Mucosa of descending colon (tissue), 3 donors: Measurements from ENCODE around the gene NUAK2. TPM values are rescaled to one million over a fixed set of nuclear protein-coding genes. Genes with fewer than 3 reads are reported as not detected.
A peak's percentile ranks its signal among the peaks of the same experiment; 100 is the strongest.

Experiments
- ATAC-seq: fragments of 200-7000 bp; cut with Tn5 transposase; one replicate; pipeline ENCODE4 v1.9.1; 2020; ENCODE audit warnings: mild to moderate bottlenecking, moderate library complexity
- DNase-seq, 3 donors: peaks; one replicate each; pipeline ENCODE4 v3.0.0-alpha.2; 2020
- H3K36me3 ChIP-seq: fragments of 200-600 bp; one replicate; pipeline ENCODE4 v1.8.0; 2021; ENCODE audit warnings: low read depth, mild to moderate bottlenecking
- H3K4me1 ChIP-seq: fragments of 200-600 bp; one replicate; pipeline ENCODE4 v1.8.0; 2021; ENCODE audit warnings: low read depth, mild to moderate bottlenecking
- H3K4me3 ChIP-seq: fragments of 200-600 bp; one replicate; pipeline ENCODE4 v1.8.0; 2021; ENCODE audit warnings: mild to moderate bottlenecking
- H3K9me3 ChIP-seq: fragments of 200-600 bp; one replicate; pipeline ENCODE4 v1.8.0; 2021; ENCODE audit warnings: mild to moderate bottlenecking
- CTCF ChIP-seq: fragments of 200-600 bp; IDR thresholded peaks from one replicate; pipeline ENCODE4 v1.8.0; 2022; ENCODE audit warnings: antibody characterized with exemption, mild to moderate bottlenecking
- intact Hi-C, 2 donors: fragments of 100-400 bp; cut with DNase I in 1 of 2; cut with micrococcal nuclease in 1 of 2; formaldehyde crosslinking; loops; one replicate each; pipeline versions ENCODE4 v1.11.0 to v1.11.1; 2022; cut with DNase I, micrococcal nuclease
- total RNA-seq, 3 donors: library from RNA; stranded (reverse); fragmentation: NEBNext Ultra II Directional in 2 of 3; extraction: Animal tissue kit (Norgen Biotek cat#: 25700) in 2 of 3; gene quantifications; one replicate each; pipeline versions ENCODE4 v1.2.1 to v1.2.4, GENCODE V29; 2021 to 2023
- donor health status: DM: no; HTN: no; CAD: no; lungs with moderate emphysema.
- donor health status: DM: no; HTN: no; CAD: no.
- donor health status: DM: no; HTN: yes; CAD: no.

Gene NUAK2
- total RNA-seq, 3 donors from 2014 or later = 16.5 to 50.8 (median 29.5) TPM

GRCh38 chr1:205324781-205325180 lies 3.2 kb upstream of the NUAK2 start:
- DNase-seq = no peak
- no peak for TF ChIP-seq CTCF
- intact Hi-C loops = loop anchor here (2.0 kb wide), 1 partner anchor 52 kb away; no protein-coding TSS in a partner anchor
- H3K36me3 ChIP-seq = no peaks in the 10 kb centered on the region
- no peak overlapping the region for H3K4me3 ChIP-seq
- ATAC-seq = no peak
- peaks cover 10% of the 10 kb centered on the region for H3K4me1 ChIP-seq
- H3K9me3 ChIP-seq = no peaks in the 10 kb centered on the region

GRCh38 chr1:205323794-205324193 lies 2.2 kb upstream of the NUAK2 start:
- H3K4me3 ChIP-seq = no peak overlapping the region
- no peaks in the 10 kb centered on the region for H3K9me3 ChIP-seq
- DNase-seq = no peak
- intact Hi-C loops = loop anchor here (2.0 kb wide), 1 partner anchor 51 kb away; no protein-coding TSS in a partner anchor
- no peak for TF ChIP-seq CTCF
- no peaks in the 10 kb centered on the region for H3K36me3 ChIP-seq
- peaks cover 10% of the 10 kb centered on the region for H3K4me1 ChIP-seq
- no peak for ATAC-seq

- Histone ChIP-seq H3K36me3 (no peaks in the 10 kb centered on the region), H3K4me3 (no peak overlapping the region), H3K4me1 (peaks cover 28% of the 10 kb centered on the region), H3K9me3 (no peaks in the 10 kb centered on the region)
- intact Hi-C loops = no loop called here
- DNase-seq = no peak
- no peak for TF ChIP-seq CTCF
- ATAC-seq = no peak
These were observed 376 bp upstream of the NUAK2 start for GRCh38 chr1:205321959-205322283.

GRCh38 chr1:205319081-205320018 lies 2.2 kb downstream of the NUAK2 start:
- Histone ChIP-seq H3K9me3 (no peaks in the 10 kb centered on the region), H3K4me3 (no peak overlapping the region), H3K4me1 (peaks cover 47% of the 10 kb centered on the region), H3K36me3 (no peaks in the 10 kb centered on the region)
- ATAC-seq (peak; percentile 67), DNase-seq (peak; percentile 83 to 93 (median 86))
- no peak for TF ChIP-seq CTCF
- intact Hi-C loops = no loop called here

- ATAC-seq = peak; percentile 15
- Histone ChIP-seq H3K36me3 (no peaks in the 10 kb centered on the region), H3K4me3 (no peak overlapping the region), H3K4me1 (peaks cover 56% of the 10 kb centered on the region), H3K9me3 (no peaks in the 10 kb centered on the region)
- DNase-seq = peak; percentile 64 to 71 (median 69)
- intact Hi-C loops = no loop called here
- TF ChIP-seq CTCF = no peak
These were observed 3.1 kb downstream of the NUAK2 start for GRCh38 chr1:205318231-205318991.
